ENCODE results near the gene VOPP1.

GRCh38 chr7:55501611-55502010 is 70.7 kb downstream of the VOPP1 start:
- TF ChIP-seq POLR2A (IDR thresholded peaks at IDR 0.05; ENCODE audit: low read length) (no peak), GATA1 (IDR thresholded peaks at IDR 0.05; ENCODE audit: low read depth, low read length) (no peak)

Data from erythroblast (primary cell).